ENCODE data around the gene NXPH3. TPM values are rescaled to one million over a fixed set of nuclear protein-coding genes. Genes with fewer than 3 reads are reported as not detected.

NXPH3 gene
- total and polyA plus RNA-seq, 10 of the 15 experiments (the other 5 are each of a cell fraction or from before 2014, with no cell fraction given): 0.08 to 0.35 (median 0.12) TPM; not detected in 2

- no TSS peak for BruUV-seq (replicated peaks)
- Histone ChIP-seq H3K4me1 (ENCODE audit: control insufficient read depth, insufficient read depth, low read length) (no peaks in the 10 kb centered on the region), H3K4me2 (ENCODE audit: control insufficient read depth, insufficient read depth) (no peak overlapping the region), H3K27me3 (replicated peaks in 1 of 2; ENCODE audit: control insufficient read depth in 2 of 2, insufficient read depth in 2 of 2, low read length in 1 of 2) (no peaks in the 10 kb centered on the region), H3K9me3 (replicated peaks; ENCODE audit: control insufficient read depth, insufficient read depth, low read length) (no peaks in the 10 kb centered on the region), H3K27ac (ENCODE audit: control insufficient read depth, insufficient read depth) (no peak overlapping the region), H3K36me3 (ENCODE audit: control insufficient read depth in 2 of 2, insufficient read depth in 2 of 2, low read length in 1 of 2) (peaks cover 4 to 25% of the 10 kb centered on the region in 2 experiments), H3K9ac (ENCODE audit: control insufficient read depth, insufficient read depth, low read length) (no peak overlapping the region), H2AFZ (ENCODE audit: control insufficient read depth, low read depth, low read length) (no peak overlapping the region), H4K20me1 (ENCODE audit: control insufficient read depth, insufficient read depth) (no peaks in the 10 kb centered on the region), H3K4me3 (no peak overlapping the region), H3K79me2 (ENCODE audit: control insufficient read depth, insufficient read depth, low read length) (no peaks in the 10 kb centered on the region)
- ChIA-PET RAD21 (ENCODE audit: unreplicated experiment) (no interaction called here), POLR2A (no interaction called here), CTCF (interaction anchor here (0.6 kb wide), 1 partner anchor 341 kb away, joined by 4 read pairs; no protein-coding TSS in a partner anchor), SMC1A (ENCODE audit: uncharacterized antibody, unreplicated experiment) (interaction anchor here (1.3 kb wide), 1 partner anchor 64 kb away, joined by 3 read pairs; no protein-coding TSS in a partner anchor)
- WGBS (ENCODE audit: insufficient coverage, insufficient replicate concordance, low lambda C conversion rate, missing lambda C conversion rate): 97% methylated on average over 5 of the region's 5 CpGs
- TF ChIP-seq FOXM1 (IDR thresholded peaks at IDR 0.05; ENCODE audit: low read depth, low read length) (no peak), ZBED1 (IDR thresholded peaks at IDR 0.05; ENCODE audit: borderline replicate concordance) (no peak)
- no peak for ATAC-seq
- DNase-seq (ENCODE audit: low read depth, low spot score): no peak
- no peak for FAIRE-seq
- intact Hi-C loops (cut with micrococcal nuclease; ENCODE audit: unreplicated experiment) (loop anchor here (10.0 kb wide), 1 partner anchor 84 kb away; no protein-coding TSS in a partner anchor), in situ Hi-C loops (cut with MboI) (no loop called here)
Observed at GRCh38 chr17:49610883-49611584, 35.4 kb downstream of the NXPH3 start.

- Histone ChIP-seq H3K36me3 (ENCODE audit: control insufficient read depth in 2 of 2, insufficient read depth in 2 of 2, low read length in 1 of 2) (peaks cover 9 to 34% of the 10 kb centered on the region in 2 experiments), H3K27ac (ENCODE audit: control insufficient read depth, insufficient read depth) (no peak overlapping the region), H3K4me1 (ENCODE audit: control insufficient read depth, insufficient read depth, low read length) (peaks cover 5% of the 10 kb centered on the region; the same call in 1 of the 2 replicates), H2AFZ (ENCODE audit: control insufficient read depth, low read depth, low read length) (no peak overlapping the region), H3K9me3 (replicated peaks; ENCODE audit: control insufficient read depth, insufficient read depth, low read length) (no peaks in the 10 kb centered on the region), H3K4me2 (ENCODE audit: control insufficient read depth, insufficient read depth) (no peak overlapping the region), H3K27me3 (replicated peaks in 1 of 2; ENCODE audit: control insufficient read depth in 2 of 2, insufficient read depth in 2 of 2, low read length in 1 of 2) (no peaks in the 10 kb centered on the region), H4K20me1 (ENCODE audit: control insufficient read depth, insufficient read depth) (no peaks in the 10 kb centered on the region), H3K79me2 (ENCODE audit: control insufficient read depth, insufficient read depth, low read length) (no peaks in the 10 kb centered on the region), H3K9ac (ENCODE audit: control insufficient read depth, insufficient read depth, low read length) (no peak overlapping the region), H3K4me3 (no peak overlapping the region)
- ChIA-PET SMC1A (ENCODE audit: uncharacterized antibody, unreplicated experiment) (interaction anchor here (1.0 to 3.6 kb wide), 4 partner anchors 15 to 84 kb away, joined by 3 to 16 read pairs (median 5); no protein-coding TSS in a partner anchor), POLR2A (interaction anchor here (0.6 to 1.3 kb wide), 5 partner anchors 15 to 1394 kb away, joined by 3 to 8 read pairs (median 4); no protein-coding TSS in a partner anchor), RAD21 (ENCODE audit: unreplicated experiment) (interaction anchor here (0.5 to 1.6 kb wide), 2 partner anchors 56 to 1470 kb away, joined by 3 read pairs; no protein-coding TSS in a partner anchor), CTCF (interaction anchor here (0.6 to 1.0 kb wide), 4 partner anchors 43 to 1954 kb away, joined by 3 to 4 read pairs (median 3); no protein-coding TSS in a partner anchor)
- TF ChIP-seq PAX8 (IDR thresholded peaks at IDR 0.05): no peak
- TF ChIP-seq STAT3 (IDR thresholded peaks at IDR 0.05; ENCODE audit: low read depth, low read length): no peak
- no peak for TF ChIP-seq ZBED1 (IDR thresholded peaks at IDR 0.05; ENCODE audit: borderline replicate concordance)
- TF ChIP-seq WRNIP1 (IDR thresholded peaks at IDR 0.05; ENCODE audit: borderline replicate concordance, low read depth, low read length): no peak
- TF ChIP-seq MEF2A (IDR thresholded peaks at IDR 0.05; ENCODE audit: insufficient read depth, low read depth, low read length): no peak
- TF ChIP-seq HSF1 (IDR thresholded peaks at IDR 0.05; ENCODE audit: low read depth, low read length): no peak
- no peak for TF ChIP-seq ZNF207 (IDR thresholded peaks at IDR 0.05; ENCODE audit: borderline replicate concordance)
- no peak for TF ChIP-seq SREBF1 (IDR thresholded peaks at IDR 0.05; ENCODE audit: low read length)
- no peak for TF ChIP-seq CHD4 (IDR thresholded peaks at IDR 0.05)
- TF ChIP-seq KDM1A (IDR thresholded peaks at IDR 0.05; ENCODE audit: borderline replicate concordance): no peak
- TF ChIP-seq YY1 (IDR thresholded peaks at IDR 0.05; ENCODE audit: low read depth, low read length): no peak
- TF ChIP-seq NRF1 (conservative IDR thresholded peaks at IDR 0.05; ENCODE audit: low read depth, low read length): no peak
- TF ChIP-seq ZZZ3 (IDR thresholded peaks at IDR 0.05; ENCODE audit: control insufficient read depth, insufficient read length, low read depth): no peak
- no peak for TF ChIP-seq USF2 (IDR thresholded peaks at IDR 0.05; ENCODE audit: borderline replicate concordance, low read depth, low read length)
- in situ Hi-C loops (cut with MboI) (no loop called here), intact Hi-C loops (cut with micrococcal nuclease; ENCODE audit: unreplicated experiment) (loop anchor here (10.0 kb wide), 1 partner anchor 82 kb away; no protein-coding TSS in a partner anchor)
- no TSS peak for BruUV-seq (replicated peaks)
- ATAC-seq (no peak), DNase-seq (ENCODE audit: low read depth, low spot score) (no peak), FAIRE-seq (no peak)
- WGBS (ENCODE audit: insufficient coverage, insufficient replicate concordance, low lambda C conversion rate, missing lambda C conversion rate): 32% methylated on average over 1 of the region's 1 CpG
Observed at GRCh38 chr17:49612726-49613125, 37.1 kb downstream of the NXPH3 start.

Measured in GM12878 (cell line).